GM15510 (cell line): ENCODE measurements around the gene B3GAT3.
A peak's percentile ranks its signal among the peaks of the same experiment; 100 is the strongest.

Source experiments
- POLR2A ChIP-seq: IDR thresholded peaks from 3 replicates; pipeline ENCODE4 v1.6.1; 2011; ENCODE audit warnings: borderline replicate concordance; ENCODE audit not compliant: insufficient read length; ENCODE audit errors: extremely low read depth

The B3GAT3 gene

DNA sequence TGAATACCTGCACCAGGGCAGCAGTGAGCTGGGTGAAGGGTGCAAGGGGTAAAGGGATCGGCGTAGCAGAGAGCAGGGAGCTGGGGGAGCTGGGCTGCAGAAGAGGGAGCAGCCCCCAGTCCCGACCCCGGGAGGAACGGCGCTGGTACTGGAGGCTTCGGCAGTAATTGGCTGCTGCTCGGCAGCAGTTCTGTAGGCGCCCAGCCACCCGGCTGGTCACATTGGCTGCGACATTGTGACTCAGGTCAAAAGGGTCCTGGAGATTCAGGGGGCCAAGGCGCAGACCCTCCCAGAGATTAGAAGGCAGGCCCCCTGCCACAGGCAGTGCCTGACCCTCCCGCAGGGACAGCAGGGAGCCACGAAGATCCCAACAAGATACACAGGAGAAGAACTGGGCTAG is 45.9 kb downstream of the B3GAT3 start:
- no peak for TF ChIP-seq POLR2A

GRCh38 chr11:62575156-62575555 is 46.6 kb downstream of the B3GAT3 start:
- no peak for TF ChIP-seq POLR2A

DNA sequence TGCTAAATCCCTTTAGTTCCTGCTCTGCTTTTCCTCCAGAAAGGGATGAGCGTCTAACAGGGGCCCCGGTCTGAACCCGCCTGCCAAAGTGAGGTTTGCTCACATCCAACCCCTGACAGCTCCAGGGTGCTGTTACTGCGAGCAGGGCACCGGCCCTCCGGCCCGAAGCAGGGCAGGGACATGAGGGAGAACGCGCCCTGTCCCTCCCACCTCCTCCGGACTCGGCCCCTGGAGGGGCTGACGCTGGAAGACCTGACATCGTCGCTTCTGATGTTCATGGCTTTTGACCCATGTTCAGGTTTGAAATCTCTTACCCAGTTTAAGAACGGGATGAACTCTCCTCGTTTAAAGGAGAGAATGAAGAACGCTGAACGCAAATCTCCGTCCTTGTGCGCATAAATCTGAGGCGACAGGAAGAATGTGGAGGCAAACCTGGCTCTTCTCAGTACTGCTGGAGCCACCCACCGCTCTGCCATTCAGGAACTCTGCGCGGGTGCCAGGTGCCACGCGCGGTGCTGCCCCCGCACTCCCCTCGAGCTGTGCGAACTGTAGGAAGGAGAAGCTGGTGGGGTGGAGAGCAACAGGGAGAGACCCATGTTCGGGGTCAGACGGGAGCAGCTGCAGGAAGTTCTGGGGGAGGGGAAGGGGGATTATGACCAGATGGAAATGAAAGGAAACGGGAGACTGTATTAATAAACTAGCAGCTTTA is 47.3 kb downstream of the B3GAT3 start:
- TF ChIP-seq POLR2A, result no peak

GRCh38 chr11:62573592-62574362 is 48.0 kb downstream of the B3GAT3 start, which contains the start of gene EEF1G:
EEF1G (minus strand) TSS chr11:62573891; CDS start chr11:62573842, 49 bp downstream.
- peak; percentile 85 for TF ChIP-seq POLR2A

GRCh38 chr11:62573006-62573591 is 48.7 kb downstream of the B3GAT3 start:
- no peak for TF ChIP-seq POLR2A

- TF ChIP-seq POLR2A, result no peak
These were observed 49.4 kb downstream of the B3GAT3 start for GRCh38 chr11:62572431-62572830.

DNA sequence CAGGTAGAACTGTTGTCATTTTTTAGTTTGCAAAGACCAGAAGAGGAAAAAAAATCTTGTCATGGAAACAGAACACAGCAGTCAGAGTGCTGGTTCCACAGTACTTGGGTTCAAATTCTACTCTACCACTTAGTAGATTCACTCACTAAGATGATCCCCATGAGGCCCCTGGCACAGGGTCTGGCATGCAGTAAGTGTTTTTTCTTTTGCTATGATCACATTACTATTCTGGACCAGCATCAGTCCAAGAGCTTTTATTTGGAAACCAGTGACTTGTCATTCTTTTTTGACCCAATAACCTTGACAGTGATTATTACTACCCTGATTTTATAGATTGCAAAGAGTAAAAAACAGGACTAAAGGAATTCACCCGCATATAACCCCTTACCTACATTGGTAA is 52.2 kb downstream of the B3GAT3 start:
- no peak for TF ChIP-seq POLR2A

GRCh38 chr11:62567018-62567633 is 54.7 kb downstream of the B3GAT3 start:
- TF ChIP-seq POLR2A, result no peak

- no peak for TF ChIP-seq POLR2A
These were observed 55.5 kb downstream of the B3GAT3 start for GRCh38 chr11:62566247-62566646.
